Measurements from ENCODE around the gene SLC38A4. TPM values are rescaled to one million over a fixed set of nuclear protein-coding genes. Genes with fewer than 3 reads are reported as not detected.

SLC38A4 gene
- total and polyA plus RNA-seq, 12 donors: 0.14 to 2.7 (median 0.51) TPM

- intact Hi-C loops (cut with DNase I): no loop called here
- TF ChIP-seq CTCF (IDR thresholded peaks at IDR 0.05) (no peak), POLR2A (IDR thresholded peaks at IDR 0.05) (no peak)
- no peak for DNase-seq
- Histone ChIP-seq H3K27ac (no peak overlapping the region), H3K4me1 (replicated peaks in 1 of 2) (no peaks in the 10 kb centered on the region), H3K36me3 (replicated peaks in 1 of 2) (no peaks in the 10 kb centered on the region), H3K27me3 (no peaks in the 10 kb centered on the region), H3K9me3 (replicated peaks in 1 of 3) (no peaks in the 10 kb centered on the region), H3K4me3 (no peak overlapping the region)
- WGBS, 4 donors: 72 to 76% (median 74%) methylated on average over 3 of the region's 3 CpGs
Observed at GRCh38 chr12:46803517-46803916, 22.3 kb downstream of the SLC38A4 start.

DNA sequence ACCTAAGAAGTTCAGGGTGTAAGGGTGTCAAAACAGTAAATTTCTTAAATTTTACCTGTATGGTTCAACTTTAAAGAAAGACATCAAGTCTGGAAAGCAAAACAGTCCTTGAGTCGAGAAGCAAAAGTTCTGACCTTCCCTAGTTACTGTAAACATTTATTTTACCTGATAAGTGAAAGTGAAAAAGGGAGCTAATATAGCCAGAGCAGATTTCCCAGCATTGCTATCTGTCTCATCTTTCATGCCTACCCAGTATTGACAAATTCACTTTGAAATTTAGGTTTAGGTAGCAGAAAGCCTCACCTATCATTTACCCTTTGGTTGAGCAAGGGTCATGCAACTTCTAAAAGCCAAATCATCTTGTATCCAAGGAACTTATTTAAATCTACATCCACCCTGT lies 24.5 kb downstream of the SLC38A4 start:
- intact Hi-C loops (cut with DNase I): no loop called here
- DNase-seq: no peak
- no peak for TF ChIP-seq CTCF (IDR thresholded peaks at IDR 0.05)
- no peaks in the 10 kb centered on the region for H3K27me3 ChIP-seq
- no peak overlapping the region for H3K27ac ChIP-seq
- H3K4me3 ChIP-seq: no peak overlapping the region
- no peaks in the 10 kb centered on the region for H3K4me1 ChIP-seq (replicated peaks in 1 of 2)
- WGBS, 4 donors: 29 to 48% (median 43%) methylated on average over 1 of the region's 1 CpG
- H3K36me3 ChIP-seq (replicated peaks in 1 of 2): no peaks in the 10 kb centered on the region
- no peaks in the 10 kb centered on the region for H3K9me3 ChIP-seq (replicated peaks in 1 of 3)

DNA sequence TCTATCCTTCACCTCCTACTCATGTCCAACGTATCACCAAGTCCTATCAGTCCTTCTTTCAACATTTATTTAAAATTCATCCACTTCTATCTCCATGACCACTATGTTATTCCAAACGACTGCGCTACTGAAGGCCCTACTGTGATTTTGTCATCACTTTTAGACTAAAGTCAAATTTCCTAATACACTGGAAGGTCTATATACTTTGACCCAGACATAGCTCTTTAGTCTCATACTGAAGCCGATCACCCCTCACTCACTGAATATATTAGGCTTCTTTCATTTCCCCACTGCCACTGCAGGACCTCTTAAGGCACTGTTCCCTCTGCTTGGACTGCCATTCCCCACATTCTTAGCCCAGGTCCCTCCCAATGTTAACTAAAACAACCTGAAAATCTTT lies 25.6 kb downstream of the SLC38A4 start:
- H3K36me3 ChIP-seq (replicated peaks in 1 of 2): no peaks in the 10 kb centered on the region
- no peaks in the 10 kb centered on the region for H3K27me3 ChIP-seq
- H3K27ac ChIP-seq: no peak overlapping the region
- DNase-seq: no peak
- H3K9me3 ChIP-seq (replicated peaks in 1 of 3): no peaks in the 10 kb centered on the region
- no peaks in the 10 kb centered on the region for H3K4me1 ChIP-seq (replicated peaks in 1 of 2)
- WGBS, 4 donors: 81 to 91% (median 88%) methylated on average over 4 of the region's 4 CpGs
- intact Hi-C loops (cut with DNase I): no loop called here
- no peak for TF ChIP-seq POLR2A (IDR thresholded peaks at IDR 0.05)
- no peak for TF ChIP-seq CTCF (IDR thresholded peaks at IDR 0.05)
- no peak overlapping the region for H3K4me3 ChIP-seq

DNA sequence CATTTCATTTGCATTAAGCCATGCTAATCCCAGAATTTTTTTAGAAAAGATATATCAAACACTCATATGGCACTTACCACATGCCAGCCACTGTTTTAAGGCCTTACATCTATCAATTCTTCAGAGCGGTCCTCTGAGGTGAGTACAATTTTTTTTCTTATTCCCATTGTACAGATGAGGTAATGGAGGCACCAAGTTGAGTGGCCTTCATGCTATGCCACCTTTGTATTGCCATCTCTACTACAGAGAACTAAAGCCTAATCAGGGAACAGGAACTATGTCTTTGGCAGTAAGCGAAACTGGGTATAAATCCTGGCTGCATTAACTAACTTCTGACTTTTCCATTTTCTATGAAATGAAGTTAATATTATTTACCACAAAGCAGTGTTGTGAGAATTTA lies 27.1 kb downstream of the SLC38A4 start:
- 91 to 98% (median 96%) methylated on average over 2 of the region's 2 CpGs for WGBS, 4 donors
- intact Hi-C loops (cut with DNase I): no loop called here
- no peaks in the 10 kb centered on the region for H3K36me3 ChIP-seq (replicated peaks in 1 of 2)
- H3K4me3 ChIP-seq: no peak overlapping the region
- no peaks in the 10 kb centered on the region for H3K4me1 ChIP-seq (replicated peaks in 1 of 2)
- H3K9me3 ChIP-seq (replicated peaks in 1 of 3): no peaks in the 10 kb centered on the region
- TF ChIP-seq POLR2A (IDR thresholded peaks at IDR 0.05) (no peak), CTCF (IDR thresholded peaks at IDR 0.05) (no peak)
- no peaks in the 10 kb centered on the region for H3K27me3 ChIP-seq
- H3K27ac ChIP-seq: no peak overlapping the region
- no peak for DNase-seq

Measured in adrenal gland (tissue), 12 donors.